Stimulated activated CD8-positive, alpha-beta memory T cell treated with anti-CD3 and anti-CD28 coated beads, Interleukin-4, amount 100 ng/mL, for 48 hours (primary cell): ENCODE data around the gene CCNY.
"Not testable (repeated sequence)": the region's sequence is repeated elsewhere in the genome, so short reads cannot be mapped to it uniquely, and the experiment has no call there.

Source experiments
- DNase-seq: peaks from one replicate; pipeline ENCODE4 v3.0.0-alpha.2; 2020

Gene CCNY

GRCh38 chr10:35412003-35412723, 75.9 kb downstream of the CCNY start:
- DNase-seq = no peak

GRCh38 chr10:35412900-35413491, 76.7 kb downstream of the CCNY start:
- DNase-seq = no peak

- DNase-seq = peak; percentile 49
Measured at GRCh38 chr10:35413985-35414861, 77.9 kb downstream of the CCNY start.

GRCh38 chr10:35415505-35415904, 79.2 kb downstream of the CCNY start:
- DNase-seq = no peak

GRCh38 chr10:35416619-35417312, 80.5 kb downstream of the CCNY start:
- no peak for DNase-seq

- DNase-seq = no peak
Measured at GRCh38 chr10:35417313-35417625, 81.0 kb downstream of the CCNY start.

- DNase-seq = no peak
Measured at GRCh38 chr10:35417795-35418194, 81.5 kb downstream of the CCNY start.

GRCh38 chr10:35418580-35418979, 82.3 kb downstream of the CCNY start:
- not testable (repeated sequence) for DNase-seq

- DNase-seq = no peak
Measured at GRCh38 chr10:35420044-35420443, 83.7 kb downstream of the CCNY start.

- no peak for DNase-seq
Measured at GRCh38 chr10:35420827-35421552, 84.7 kb downstream of the CCNY start.

- DNase-seq = no peak
Measured at GRCh38 chr10:35421553-35422178, 85.4 kb downstream of the CCNY start.

GRCh38 chr10:35422228-35422627, 85.9 kb downstream of the CCNY start:
- DNase-seq = no peak

- no peak for DNase-seq
Measured at GRCh38 chr10:35423505-35424306, 87.4 kb downstream of the CCNY start.

- no peak for DNase-seq
Measured at GRCh38 chr10:35424680-35425285, 88.5 kb downstream of the CCNY start.

GRCh38 chr10:35425595-35425994, 89.3 kb downstream of the CCNY start:
- no peak for DNase-seq

GRCh38 chr10:35426657-35427056, 90.3 kb downstream of the CCNY start:
- no peak for DNase-seq

- no peak for DNase-seq
Measured at GRCh38 chr10:35427543-35427942, 91.2 kb downstream of the CCNY start.

- DNase-seq = no peak
Measured at GRCh38 chr10:35428521-35428920, 92.2 kb downstream of the CCNY start.

GRCh38 chr10:35432781-35433338, 96.6 kb downstream of the CCNY start:
- DNase-seq = no peak

GRCh38 chr10:35433851-35434426, 97.6 kb downstream of the CCNY start:
- DNase-seq = no peak
